Lower lobe of right lung (tissue), 2 donors: ENCODE data around the gene PHOX2B. TPM values are rescaled to one million over a fixed set of nuclear protein-coding genes. Genes with fewer than 3 reads are reported as not detected.

Source experiments
- ATAC-seq, 2 donors: fragments of 200-7000 bp; cut with Tn5 transposase; one replicate each; pipeline ENCODE4 v1.9.1; 2020 to 2022; ENCODE audit warnings: mild to moderate bottlenecking in 2 of 2, moderate library complexity in 2 of 2
- DNase-seq: peaks from one replicate; pipeline ENCODE4 v3.0.0-alpha.2; 2020
- H3K27ac ChIP-seq: fragments of 200-600 bp; one replicate; pipeline ENCODE4 v1.8.0; 2022
- H3K27me3 ChIP-seq: fragments of 200-600 bp; one replicate; pipeline ENCODE4 v1.8.0; 2022; ENCODE audit warnings: low read depth
- H3K36me3 ChIP-seq: fragments of 200-600 bp; one replicate; pipeline ENCODE4 v1.8.0; 2022; ENCODE audit warnings: mild to moderate bottlenecking
- H3K4me1 ChIP-seq: fragments of 200-600 bp; one replicate; pipeline ENCODE4 v1.8.0; 2022
- H3K4me3 ChIP-seq: fragments of 200-600 bp; one replicate; pipeline ENCODE4 v1.8.0; 2022; ENCODE audit warnings: mild to moderate bottlenecking
- H3K9me3 ChIP-seq: fragments of 200-600 bp; one replicate; pipeline ENCODE4 v1.8.0; 2022
- CTCF ChIP-seq: fragments of 200-600 bp; IDR thresholded peaks from one replicate; pipeline ENCODE4 v1.8.0; 2022; ENCODE audit warnings: antibody characterized with exemption, mild to moderate bottlenecking
- intact Hi-C: fragments of 100-400 bp; cut with DNase I; formaldehyde crosslinking; loops from one replicate; pipeline ENCODE4 v1.11.0; 2022
- total RNA-seq: library from RNA; stranded (reverse); fragmentation: NEBNext Ultra II Directional; extraction: Animal tissue kit (Norgen Biotek cat#: 25700); gene quantifications from one replicate; pipeline ENCODE4 v1.2.1, GENCODE V29; 2021
- donor health status: DM: no; HTN: yes; CAD: no; lungs with severe emphysema.

Gene PHOX2B
- total RNA-seq, 1 donor from 2014 or later, result not detected

- Histone ChIP-seq H3K36me3 (no peaks in the 10 kb centered on the region), H3K27ac (no peak overlapping the region), H3K4me3 (no peak overlapping the region), H3K9me3 (no peaks in the 10 kb centered on the region), H3K27me3 (peaks cover 11% of the 10 kb centered on the region), H3K4me1 (no peaks in the 10 kb centered on the region)
- TF ChIP-seq CTCF, result no peak
- intact Hi-C loops, result no loop called here
- ATAC-seq (no peak), DNase-seq (no peak)
Observed at GRCh38 chr4:41763729-41764128, 15.2 kb upstream of the PHOX2B start.

GRCh38 chr4:41758884-41759283 lies 10.4 kb upstream of the PHOX2B start:
- Histone ChIP-seq H3K9me3 (no peaks in the 10 kb centered on the region), H3K4me3 (no peak overlapping the region), H3K36me3 (no peaks in the 10 kb centered on the region), H3K27me3 (peaks cover 40% of the 10 kb centered on the region), H3K4me1 (no peaks in the 10 kb centered on the region), H3K27ac (no peak overlapping the region)
- DNase-seq, result no peak
- TF ChIP-seq CTCF, result no peak
- no peak for ATAC-seq
- intact Hi-C loops, result no loop called here

GRCh38 chr4:41757521-41758156 lies 9.1 kb upstream of the PHOX2B start:
- TF ChIP-seq CTCF, result no peak
- H3K9me3 ChIP-seq, result no peaks in the 10 kb centered on the region
- DNase-seq (no peak), ATAC-seq (no peak)
- intact Hi-C loops, result no loop called here
- H3K27me3 ChIP-seq, result peaks cover 52% of the 10 kb centered on the region
- H3K4me3 ChIP-seq, result no peak overlapping the region
- H3K36me3 ChIP-seq, result no peaks in the 10 kb centered on the region
- H3K27ac ChIP-seq, result no peak overlapping the region
- no peaks in the 10 kb centered on the region for H3K4me1 ChIP-seq

GRCh38 chr4:41753942-41754341 lies 5.4 kb upstream of the PHOX2B start:
- H3K36me3 ChIP-seq, result no peaks in the 10 kb centered on the region

GRCh38 chr4:41752081-41752836 lies 3.7 kb upstream of the PHOX2B start:
- Histone ChIP-seq H3K27ac (no peak overlapping the region), H3K4me3 (no peak overlapping the region), H3K27me3 (peaks cover 92% of the 10 kb centered on the region), H3K4me1 (no peaks in the 10 kb centered on the region), H3K9me3 (no peaks in the 10 kb centered on the region), H3K36me3 (no peaks in the 10 kb centered on the region)
- intact Hi-C loops, result no loop called here
- DNase-seq (no peak), ATAC-seq (no peak)
- TF ChIP-seq CTCF, result no peak

More at GRCh38 chr4:41753942-41754341, 5.4 kb upstream of the PHOX2B start:
- H3K27ac ChIP-seq, result no peak overlapping the region
- no peak for TF ChIP-seq CTCF
- intact Hi-C loops, result no loop called here
- ATAC-seq (no peak), DNase-seq (no peak)
- no peak overlapping the region for H3K4me3 ChIP-seq
- H3K9me3 ChIP-seq, result no peaks in the 10 kb centered on the region
- H3K4me1 ChIP-seq, result no peaks in the 10 kb centered on the region
- H3K27me3 ChIP-seq, result peaks cover 82% of the 10 kb centered on the region
